Ovary (tissue), 9 donors: ENCODE results near the gene E2F4. TPM values are rescaled to one million over a fixed set of nuclear protein-coding genes. Genes with fewer than 3 reads are reported as not detected.

Experiments used
- DNase-seq, 5 donors: peaks; one replicate each; pipeline ENCODE4 v3.0.0-alpha.2; 2019 to 2020
- H3K27ac ChIP-seq, 2 donors: fragments of 200-600 bp; one replicate each; pipeline versions ENCODE4 v1.5.1 to v1.8.0; 2019 to 2022
- H3K27me3 ChIP-seq: fragments of 200-600 bp; one replicate; pipeline ENCODE4 v1.8.0; 2022
- H3K36me3 ChIP-seq: fragments of 200-600 bp; sonication (generic); one replicate; pipeline ENCODE4 v1.5.1; 2019
- H3K4me1 ChIP-seq: one replicate; pipeline ENCODE4 v1.8.1; 2013; ENCODE audit warnings: mild to moderate bottlenecking, moderate library complexity; ENCODE audit not compliant: insufficient read depth
- H3K4me3 ChIP-seq: fragments of 200-600 bp; sonication (generic); one replicate; pipeline ENCODE4 v1.5.1; 2017
- H3K9me3 ChIP-seq, 2 donors: fragments of 200-600 bp in 1 of 2; sonication (generic) in 1 of 2; one replicate each; pipeline versions ENCODE4 v1.5.1 to v1.8.1; 2013 to 2019; ENCODE audit warnings: mild to moderate bottlenecking in 1 of 2, moderate library complexity in 1 of 2
- CTCF ChIP-seq, 3 donors: fragments of 450-650 bp in 2 of 3; fragments of 200-600 bp in 1 of 3; IDR thresholded peaks; one replicate each; pipeline versions ENCODE4 v1.5.1 to v1.8.0; 2016 to 2022; ENCODE audit warnings: antibody characterized with exemption in 3 of 3, mild to moderate bottlenecking in 1 of 3
- EP300 ChIP-seq: sonication (generic); formaldehyde crosslinking; IDR thresholded peaks from one replicate; pipeline ENCODE4 v1.6.1; 2017; ENCODE audit warnings: antibody characterized with exemption
- POLR2A ChIP-seq: fragments of 450-650 bp; IDR thresholded peaks from one replicate; pipeline ENCODE4 v1.6.1; 2017; ENCODE audit warnings: antibody characterized with exemption, mild to moderate bottlenecking, moderate library complexity
- WGBS, 3 donors: extraction: QIAGEN DNeasy Blood & Tissue Kit in 1 of 3; methylation state at CpG; one replicate each; pipeline versions ENCODE4 v1.1.5 to v1.1.7; 2013 to 2017; 5-methylcytosine and 5-hydroxymethylcytosine counted together
- intact Hi-C, 4 donors: fragments of 100-400 bp; cut with DNase I; formaldehyde crosslinking; loops; one replicate each; pipeline versions ENCODE4 v1.11.0 to v1.15.1; 2022 to 2023
- polyA plus RNA-seq, 2 donors: library from polyadenylated mRNA; stranded (reverse); fragments of 200-250 nt in 1 of 2; fragments of 350-450 nt in 1 of 2; fragmentation: Illumina TruSeq in 1 of 2; extraction: RNeasy Lipid Tissue Mini Kit (QIAGEN cat#74804) in 1 of 2; gene quantifications; one replicate each; pipeline ENCODE4 v1.2.3, GENCODE V29; 2013 to 2014
- total RNA-seq, 7 donors: library from RNA; depleted of rRNA in 2 of 7; stranded (reverse); fragments of >200 nt in 2 of 7; fragmentation: NEBNext Ultra II Directional in 3 of 7; extraction: Animal tissue kit (Norgen Biotek cat#: 25700) in 3 of 7; gene quantifications; one replicate each; pipeline versions ENCODE4 v1.1.0 to v1.2.4, GENCODE V29; 2016 to 2023
- donor health status: DM: no; HTN: no; CAD: no; lungs with moderate emphysema.
- donor health status: DM: no; HTN: no; CAD: no.
- donor health status: Bipolar disorder and iron deficiency.
- donor health status: DM: yes; HTN: yes; CAD: no.
- donor health status: DM: no; HTN: no; CAD: no.
- donor health status: DM: yes; HTN: yes; CAD: no.

E2F4 gene
- total and polyA plus RNA-seq, 9 donors, result 17.6 to 75.7 (median 49.7) TPM

- Histone ChIP-seq H3K27me3 (no peaks in the 10 kb centered on the region), H3K36me3 (no peaks in the 10 kb centered on the region), H3K4me1 (peaks cover 13% of the 10 kb centered on the region), H3K9me3 (no peaks in the 10 kb centered on the region), H3K4me3 (no peak overlapping the region), H3K27ac (peak overlapping the region; percentile 13 to 87)
- WGBS, 3 donors, result 63 to 67% (median 66%) methylated on average over 8 to 9 of the region's 9 CpGs
- intact Hi-C loops, result no loop called here
- TF ChIP-seq POLR2A, result no peak
- no peak for TF ChIP-seq EP300
- no peak for TF ChIP-seq CTCF (IDR thresholded peaks at IDR 0.05)
- DNase-seq, result peak in 3 of 5 donors; percentile 37 to 45 (median 44)
Observed at GRCh38 chr16:67169011-67169451, 22.9 kb upstream of the E2F4 start.

DNA sequence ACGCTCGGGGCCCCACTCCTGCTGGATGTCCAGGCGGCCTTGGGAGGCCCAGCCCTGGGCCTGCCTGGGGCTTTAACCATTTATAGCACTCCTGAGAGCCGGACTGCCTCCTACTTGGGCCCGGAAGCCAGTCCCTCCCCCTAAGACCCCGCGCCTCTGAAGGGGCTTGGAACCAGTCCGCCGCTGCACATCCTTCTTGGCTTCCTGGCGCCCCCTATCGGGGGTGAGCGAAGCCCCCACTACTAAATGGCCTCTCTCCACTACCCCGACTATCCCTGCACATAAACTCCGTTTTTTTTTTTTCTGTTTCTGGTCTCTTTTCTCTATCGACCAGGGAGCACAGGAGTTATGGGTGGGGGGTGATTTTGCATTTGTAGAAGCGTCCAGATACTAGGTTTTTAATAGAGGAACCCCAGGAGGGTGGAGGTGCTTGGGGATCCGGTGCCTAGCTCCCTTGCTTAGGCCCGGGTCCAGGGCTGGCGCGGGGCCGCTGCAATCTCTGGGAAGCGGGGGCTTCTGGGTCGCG is 22.2 kb upstream of the E2F4 start:
- 2 to 7% (median 5%) methylated on average over 20 to 24 of the region's 24 CpGs for WGBS, 3 donors
- DNase-seq, result peak; percentile 58 to 77 (median 70)
- H3K36me3 ChIP-seq, result no peaks in the 10 kb centered on the region
- H3K27me3 ChIP-seq, result no peaks in the 10 kb centered on the region
- H3K9me3 ChIP-seq, result no peaks in the 10 kb centered on the region
- H3K27ac ChIP-seq, result peak overlapping the region; percentile 13 to 87
- peaks cover 13% of the 10 kb centered on the region for H3K4me1 ChIP-seq
- TF ChIP-seq EP300 (no peak), CTCF (IDR thresholded peaks at IDR 0.05) (peak; percentile 9 to 36 (median 14))
- peak overlapping the region; percentile 49 for H3K4me3 ChIP-seq
- intact Hi-C loops, result no loop called here

- no peak for TF ChIP-seq CTCF (IDR thresholded peaks at IDR 0.05)
- TF ChIP-seq EP300, result no peak
- no peak for TF ChIP-seq POLR2A
- H3K4me3 ChIP-seq, result peak within 1 kb of the TSS; percentile 49
- H3K36me3 ChIP-seq, result no peaks in the 10 kb centered on the region
- intact Hi-C loops, result no loop called here
- peak within 1 kb of the TSS; percentile 13 to 87 for H3K27ac ChIP-seq
- H3K9me3 ChIP-seq, result no peaks in the 10 kb centered on the region
- peak; percentile 86 to 90 (median 88) for DNase-seq
- H3K27me3 ChIP-seq, result no peaks in the 10 kb centered on the region
- 2% methylated on average over 41 to 50 of the region's 50 CpGs for whole genome bisulfite sequencing, 3 donors
- peaks cover 10% of the 10 kb centered on the region for H3K4me1 ChIP-seq
Observed at GRCh38 chr16:67170168-67170948, 21.6 kb upstream of the E2F4 start, which contains the start of gene NOL3. TSS of gene NOL3 (plus strand) at chr16:67170538.

DNA sequence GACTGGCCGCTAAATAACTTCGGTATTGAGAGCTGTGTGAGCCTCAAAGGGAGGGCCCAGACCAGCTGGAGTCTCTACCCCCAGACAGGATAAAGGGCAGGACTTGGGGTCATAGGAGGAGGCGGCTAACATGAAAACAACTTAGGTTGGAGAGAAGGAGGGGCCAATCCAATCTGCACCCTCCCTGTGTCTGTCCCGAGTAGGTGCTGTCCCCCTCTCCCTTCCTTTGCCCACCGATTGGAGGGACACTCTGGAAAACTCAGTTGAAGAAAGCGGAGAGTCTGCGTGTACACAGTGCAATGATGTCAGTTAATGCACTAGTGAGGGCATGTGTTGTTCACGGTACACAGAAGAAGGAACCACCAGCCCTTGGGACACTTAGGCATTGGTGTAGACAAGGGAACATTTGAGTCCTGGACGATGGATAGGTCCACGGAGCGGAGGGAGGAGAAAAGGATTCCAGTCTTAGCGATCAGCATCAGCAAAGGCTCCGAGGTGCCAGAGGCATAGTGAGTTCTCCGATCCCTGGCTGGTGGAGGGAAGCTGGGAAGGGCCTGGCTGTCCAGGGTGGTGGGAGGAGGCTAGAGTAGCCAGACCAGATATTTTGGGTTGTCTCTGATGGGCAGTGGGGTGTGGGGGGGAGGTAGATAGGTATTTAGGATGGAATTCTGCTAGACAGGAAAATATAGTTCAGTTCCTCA is 20.9 kb upstream of the E2F4 start:
- peak in 1 of 5 donors; percentile 38 for DNase-seq
- H3K4me1 ChIP-seq, result peaks cover 10% of the 10 kb centered on the region
- H3K27me3 ChIP-seq, result no peaks in the 10 kb centered on the region
- no peak for TF ChIP-seq CTCF (IDR thresholded peaks at IDR 0.05)
- TF ChIP-seq POLR2A, result no peak
- TF ChIP-seq EP300, result no peak
- no peaks in the 10 kb centered on the region for H3K9me3 ChIP-seq
- 36 to 39% (median 39%) methylated on average over 14 of the region's 14 CpGs for WGBS, 3 donors
- intact Hi-C loops, result no loop called here
- peak overlapping the region; percentile 13 to 87 for H3K27ac ChIP-seq
- H3K4me3 ChIP-seq, result peak overlapping the region; percentile 49
- H3K36me3 ChIP-seq, result no peaks in the 10 kb centered on the region
